ENCODE measurements around the gene PURA. TPM values are rescaled to one million over a fixed set of nuclear protein-coding genes. Genes with fewer than 3 reads are reported as not detected.

The PURA gene
- total and polyA plus RNA-seq, 12 donors: 3.2 to 27.7 (median 24.2) TPM

- H3K27me3 ChIP-seq: peaks cover 0 to 14% (median 0%) of the 10 kb centered on the region in 7 donors
- H3K27ac ChIP-seq: no peak overlapping the region
- DNase-seq: no peak
- H3K4me3 ChIP-seq: no peak overlapping the region
- no peaks in the 10 kb centered on the region for H3K36me3 ChIP-seq
- H3K4me1 ChIP-seq: peaks cover 3 to 34% (median 23%) of the 10 kb centered on the region in 9 donors
- no peaks in the 10 kb centered on the region for H3K9me3 ChIP-seq
- no peak for ATAC-seq
- no peak for TF ChIP-seq CTCF (IDR thresholded peaks at IDR 0.05)
- intact Hi-C loops (cut with DNase I): loop anchor here in 6 of 10 donors (5.0 to 10.0 kb wide), 3 partner anchors 34 to 346 kb away; partner anchors contain the start of gene PSD2 (in 1 of the 6)
Observed at GRCh38 chr5:140141241-140141640, 27.3 kb downstream of the PURA start.

- no peak for DNase-seq
- Histone ChIP-seq H3K9me3 (no peaks in the 10 kb centered on the region), H3K27ac (no peak overlapping the region), H3K4me3 (no peak overlapping the region), H3K27me3 (peaks cover 0 to 22% (median 0%) of the 10 kb centered on the region in 7 donors), H3K36me3 (no peaks in the 10 kb centered on the region), H3K4me1 (peaks cover 6 to 40% (median 27%) of the 10 kb centered on the region in 9 donors)
- ATAC-seq: no peak
- 86 to 88% methylated on average over 5 of the region's 5 CpGs for WGBS, 2 donors
- no peak for TF ChIP-seq CTCF (IDR thresholded peaks at IDR 0.05)
- intact Hi-C loops (cut with DNase I): loop anchor here in 6 of 10 donors (5.0 to 10.0 kb wide), 3 partner anchors 35 to 347 kb away; partner anchors contain the start of gene PSD2 (in 1 of the 6)
Observed at GRCh38 chr5:140142246-140142645, 28.3 kb downstream of the PURA start.

GRCh38 chr5:140142856-140143255 is 28.9 kb downstream of the PURA start:
- H3K4me3 ChIP-seq: no peak overlapping the region
- no peaks in the 10 kb centered on the region for H3K9me3 ChIP-seq
- ATAC-seq: no peak
- H3K36me3 ChIP-seq: no peaks in the 10 kb centered on the region
- TF ChIP-seq CTCF (IDR thresholded peaks at IDR 0.05): no peak
- peaks cover 0 to 28% (median 0%) of the 10 kb centered on the region in 7 donors for H3K27me3 ChIP-seq
- peaks cover 6 to 40% (median 27%) of the 10 kb centered on the region in 9 donors for H3K4me1 ChIP-seq
- H3K27ac ChIP-seq: no peak overlapping the region
- intact Hi-C loops (cut with DNase I): loop anchor here in 6 of 10 donors (5.0 to 10.0 kb wide), 3 partner anchors 36 to 348 kb away; partner anchors contain the start of gene PSD2 (in 1 of the 6)
- DNase-seq: no peak
- 76 to 87% methylated on average over 7 of the region's 7 CpGs for WGBS, 2 donors

GRCh38 chr5:140143521-140144258 is 29.8 kb downstream of the PURA start:
- TF ChIP-seq CTCF (IDR thresholded peaks at IDR 0.05): no peak
- intact Hi-C loops (cut with DNase I): loop anchor here in 9 of 10 donors (1.0 to 10.0 kb wide), 6 partner anchors 29 to 349 kb away; partner anchors contain the start of genes PSD2 (in 1 of the 9) and PURA (in 1 of the 9)
- no peak for ATAC-seq
- Histone ChIP-seq H3K27ac (no peak overlapping the region), H3K4me3 (no peak overlapping the region), H3K36me3 (no peaks in the 10 kb centered on the region), H3K9me3 (no peaks in the 10 kb centered on the region), H3K27me3 (peaks cover 0 to 29% (median 0%) of the 10 kb centered on the region in 7 donors), H3K4me1 (peaks cover 6 to 40% (median 27%) of the 10 kb centered on the region in 9 donors)
- DNase-seq: no peak
- 97% methylated on average over 3 of the region's 3 CpGs for WGBS, 2 donors
